HepG2 (cell line): Measurements from ENCODE around the gene DHX57. TPM values are rescaled to one million over a fixed set of nuclear protein-coding genes. Genes with fewer than 3 reads are reported as not detected.

Experiments
- ATAC-seq: fragments of 200-7000 bp; cut with Tn5 transposase; 3 replicates; pipeline ENCODE4 v1.9.1; 2020; ENCODE audit warnings: mild to moderate bottlenecking, moderate library complexity
- BruUV-seq: library from RNA; stranded (reverse); fragments of 400-500 nt; replicated peaks from 2 replicates; lab custom pipeline; 2021; lab: Mats Ljungman, UMichigan
- CTCF ChIA-PET: fragments of 300-600 bp; formaldehyde crosslinking; extraction: SDS; loops from one replicate; lab custom pipeline; 2021; ENCODE audit warnings: low total read pairs, inconsistent platforms, low intra/inter-chr PET ratio; lab: Yijun Ruan, JAX
- POLR2A ChIA-PET: fragments of 350-600 bp; sonication (Branson Sonifier 250); formaldehyde crosslinking; loops from one replicate; lab custom pipeline; 2020; ENCODE audit warnings: antibody characterized with exemption, inconsistent platforms; lab: Yijun Ruan, JAX
- DNase-seq: peaks from one replicate; pipeline ENCODE4 v3.0.0-alpha.2; 2015; ENCODE audit warnings: low spot score
- FAIRE-seq: peaks from 3 replicates; lab custom pipeline; 2011; peaks lifted over from hg19 to GRCh38; lab: Jason Lieb, UNC
- H2AFZ ChIP-seq: one replicate; pipeline ENCODE4 v1.6.1; 2011; ENCODE audit warnings: low read length, inconsistent platforms
- H3K27ac ChIP-seq: fragments of 300-600 bp; 3 replicates; pipeline ENCODE4 v1.8.0; 2011; ENCODE audit warnings: mixed run types, mild to moderate bottlenecking, mixed read lengths, low read length, inconsistent platforms; ENCODE audit not compliant: insufficient read depth; ENCODE audit errors: extremely low read length
- H3K27me3 ChIP-seq, 2 experiments: fragments of 200-600 bp in 1 of 2; 2 replicates in 1 of 2; 3 replicates in 1 of 2; pipeline versions ENCODE4 v1.6.0 to v1.8.0; 2011; ENCODE audit warnings: low read length in 2 of 2, mild to moderate bottlenecking in 2 of 2, moderate library complexity in 2 of 2, inconsistent platforms in 1 of 2; ENCODE audit not compliant: insufficient read depth in 2 of 2, control insufficient read depth in 1 of 2
- H3K36me3 ChIP-seq, 2 experiments: fragments of 200-600 bp in 1 of 2; replicated peaks in 1 of 2; 2 replicates in 1 of 2; 3 replicates in 1 of 2; pipeline versions ENCODE4 v1.5.1 to v1.8.0; 2011; ENCODE audit warnings: low read length in 2 of 2, inconsistent platforms in 1 of 2; ENCODE audit not compliant: insufficient read depth in 2 of 2, control insufficient read depth in 1 of 2
- H3K4me1 ChIP-seq: 2 replicates; pipeline ENCODE4 v1.5.1; 2012; ENCODE audit warnings: low read length, inconsistent platforms; ENCODE audit not compliant: insufficient read depth
- H3K4me2 ChIP-seq: 2 replicates; pipeline ENCODE4 v1.6.0; 2011; ENCODE audit warnings: low read depth, low read length, inconsistent platforms
- H3K4me3 ChIP-seq, 3 experiments: fragments of 200-600 bp in 1 of 3; sonication (generic), shearing (Covaris generic) in 1 of 3; replicated peaks in 1 of 3; 2 replicates each; pipeline ENCODE4 v1.5.1; 2011 to 2016; ENCODE audit warnings: low read length in 3 of 3, inconsistent platforms in 2 of 3, low read depth in 2 of 3, mild to moderate bottlenecking in 2 of 3, control low read depth in 1 of 3, mixed read lengths in 1 of 3; ENCODE audit not compliant: insufficient read depth in 1 of 3
- H3K79me2 ChIP-seq: one replicate; pipeline ENCODE4 v1.6.1; 2011; ENCODE audit warnings: low read length, inconsistent platforms; ENCODE audit not compliant: insufficient read depth
- H3K9ac ChIP-seq: 2 replicates; pipeline ENCODE4 v1.6.0; 2011; ENCODE audit warnings: mild to moderate bottlenecking, low read depth, low read length, inconsistent platforms; ENCODE audit not compliant: insufficient read depth
- H3K9me3 ChIP-seq: 2 replicates; pipeline ENCODE4 v1.5.1; 2012; ENCODE audit warnings: mild to moderate bottlenecking, low read length
- H4K20me1 ChIP-seq: 2 replicates; pipeline ENCODE4 v1.6.0; 2011; ENCODE audit warnings: inconsistent platforms, mild to moderate bottlenecking, low read length, moderate library complexity; ENCODE audit not compliant: insufficient read depth
- CEBPB ChIP-seq: IDR thresholded peaks from 2 replicates; pipeline ENCODE4 v1.6.1; 2011; ENCODE audit warnings: low read depth, low read length, improper control_type of control experiment, borderline replicate concordance
- TFDP1 ChIP-seq: IDR thresholded peaks from 2 replicates; pipeline ENCODE4 v1.6.1; 2016; ENCODE audit warnings: missing compliant biosample characterization, missing genetic modification reagents, borderline replicate concordance
- ZC3H4 ChIP-seq: sonication (generic); formaldehyde crosslinking; IDR thresholded peaks from 2 replicates; pipeline ENCODE4 v1.4.0; 2020; ENCODE audit warnings: missing genetic modification reagents, borderline replicate concordance
- ZFY ChIP-seq: sonication (generic); formaldehyde crosslinking; IDR thresholded peaks from 2 replicates; pipeline ENCODE4 v1.4.0; 2020; ENCODE audit warnings: missing genetic modification reagents
- ZNF335 ChIP-seq: sonication (generic); formaldehyde crosslinking; IDR thresholded peaks from 2 replicates; pipeline ENCODE4 v1.4.0; 2020; ENCODE audit warnings: missing genetic modification reagents
- ZNF75D ChIP-seq: sonication (generic); formaldehyde crosslinking; IDR thresholded peaks from 2 replicates; pipeline ENCODE4 v1.8.1; 2023; ENCODE audit warnings: missing genetic modification reagents, mild to moderate bottlenecking, borderline replicate concordance
- WGBS: methylation state at CpG from one replicate; pipeline ENCODE4 v1.1.6; 2017; ENCODE audit warnings: low lambda C conversion rate; 5-methylcytosine and 5-hydroxymethylcytosine counted together
- in situ Hi-C: cut with HindIII; loops from 2 replicates; pipeline ENCODE4 v1.10.0; 2017; ENCODE audit warnings: low pct_unique_long_range_greater_than_20kb; ENCODE audit not compliant: extremely low pct_ligation_motif_present
- intact Hi-C: fragments of 100-400 bp; cut with micrococcal nuclease; formaldehyde crosslinking; loops from one replicate; pipeline ENCODE4 v1.10.0; 2022; ENCODE audit not compliant: unreplicated experiment
- polyA plus RNA-seq, 8 experiments: library from polyadenylated mRNA; depleted of rRNA in 3 of 8; stranded (reverse) in 7 of 8; unstranded in 1 of 8; fragments of >200 nt; fragmentation: Illumina TruSeq in 4 of 8; extraction: Trizol in 4 of 8; gene quantifications; 2 replicates each; pipeline versions ENCODE4 v1.2.1 to v1.2.3, GENCODE V29; 2011 to 2016; ENCODE audit warnings: low read depth in 4 of 8, missing spikeins in 1 of 8, mixed read lengths in 1 of 8; ENCODE audit not compliant: insufficient read depth in 1 of 8
- total RNA-seq, 5 experiments: library from RNA; depleted of rRNA; stranded (reverse); fragments of >200 nt; fragmentation: Illumina TruSeq; extraction: Trizol; gene quantifications; 2 replicates each; pipeline ENCODE4 v1.2.3, GENCODE V29; 2016; ENCODE audit warnings: low read depth in 1 of 5

Gene DHX57
- total and polyA plus RNA-seq, 2 of the 13 experiments (the other 11 are each of a cell fraction or from before 2014, with no cell fraction given) = 9.2 to 24.2 TPM

- H3K27me3 ChIP-seq = no peaks in the 10 kb centered on the region
- 0 out of 2 replicates have a peak, but pooled peaks cover 4% of the 10 kb centered on the region for H3K4me1 ChIP-seq
- TF ChIP-seq ZNF335 (CRISPR knock-in tag) (no peak), CEBPB (peak; percentile 49; the same call in 1 of the 2 replicates), ZC3H4 (CRISPR knock-in tag) (no peak), TFDP1 (no peak), ZFY (CRISPR knock-in tag) (no peak), ZNF75D (CRISPR knock-in tag) (no peak)
- FAIRE-seq = no peak
- no peaks in the 10 kb centered on the region for H4K20me1 ChIP-seq
- no peak for ATAC-seq
- no peak overlapping the region for H3K27ac ChIP-seq
- WGBS = 96% methylated on average over 3 of the region's 3 CpGs
- ChIA-PET CTCF (no interaction called here), POLR2A (no interaction called here)
- no peak overlapping the region for H2AFZ ChIP-seq
- intact Hi-C loops (no loop called here), in situ Hi-C loops (no loop called here)
- peaks cover 9 to 35% of the 10 kb centered on the region in 2 experiments for H3K36me3 ChIP-seq
- H3K9me3 ChIP-seq = no peaks in the 10 kb centered on the region
- peaks cover 18% of the 10 kb centered on the region for H3K79me2 ChIP-seq
- DNase-seq = no peak
- H3K4me3 ChIP-seq = no peak overlapping the region
- BruUV-seq = no TSS peak
- no peak overlapping the region for H3K4me2 ChIP-seq
- H3K9ac ChIP-seq = no peak overlapping the region
Measured at GRCh38 chr2:38866773-38867443, 8.8 kb downstream of the DHX57 start.
